ENCODE measurements around the gene KHK.

Gene KHK

GRCh38 chr2:27086724-27087593 is at the start of gene KHK:
TSS of gene KHK (plus strand) at chr2:27086772. CDS start at chr2:27087260, 488 bp downstream.
- no peak for DNase-seq (ENCODE audit: low read depth in 2 of 2)

GRCh38 chr2:27038012-27038411 is 48.6 kb upstream of the KHK start:
- DNase-seq (ENCODE audit: low read depth in 2 of 2): no peak

- no peak for DNase-seq (ENCODE audit: low read depth in 2 of 2)
Measured at GRCh38 chr2:27038631-27039339, 47.8 kb upstream of the KHK start.

GRCh38 chr2:27039426-27039825 is 47.1 kb upstream of the KHK start:
- DNase-seq (ENCODE audit: low read depth in 2 of 2): no peak

- DNase-seq (ENCODE audit: low read depth in 2 of 2): no peak
Measured at GRCh38 chr2:27039871-27040270, 46.7 kb upstream of the KHK start.

GRCh38 chr2:27040282-27040681 is 46.3 kb upstream of the KHK start:
- no peak for DNase-seq (ENCODE audit: low read depth in 2 of 2)

- DNase-seq (ENCODE audit: low read depth in 2 of 2): no peak
Measured at GRCh38 chr2:27041752-27042151, 44.8 kb upstream of the KHK start.

- no peak for DNase-seq (ENCODE audit: low read depth in 2 of 2)
Measured at GRCh38 chr2:27042159-27042661, 44.4 kb upstream of the KHK start.

GRCh38 chr2:27042985-27043634 is 43.5 kb upstream of the KHK start:
- no peak for DNase-seq (ENCODE audit: low read depth in 2 of 2)

GRCh38 chr2:27049422-27050280 is 36.9 kb upstream of the KHK start:
- peak; percentile 52 to 62 for DNase-seq (ENCODE audit: low read depth in 2 of 2)

- peak; percentile 88 to 89 for DNase-seq (ENCODE audit: low read depth in 2 of 2)
Measured at GRCh38 chr2:27050281-27050995, 36.1 kb upstream of the KHK start.

- DNase-seq (ENCODE audit: low read depth in 2 of 2): peak; percentile 87 to 96
Measured at GRCh38 chr2:27050996-27051901, 35.3 kb upstream of the KHK start, which contains the start of gene AGBL5. TSS of gene AGBL5 (plus strand) at chr2:27051668. CDS start at chr2:27052959, 1,291 bp downstream.

GRCh38 chr2:27051902-27052645 is 34.5 kb upstream of the KHK start:
- peak in 1 of 2 donors; percentile 27 for DNase-seq (ENCODE audit: low read depth in 2 of 2)

- DNase-seq (ENCODE audit: low read depth in 2 of 2): no peak
Measured at GRCh38 chr2:27053321-27053720, 33.3 kb upstream of the KHK start.

- no peak for DNase-seq (ENCODE audit: low read depth in 2 of 2)
Measured at GRCh38 chr2:27053776-27054175, 32.8 kb upstream of the KHK start.

- DNase-seq (ENCODE audit: low read depth in 2 of 2): no peak
Measured at GRCh38 chr2:27054721-27055120, 31.9 kb upstream of the KHK start.

GRCh38 chr2:27057184-27057583 is 29.4 kb upstream of the KHK start:
- no peak for DNase-seq (ENCODE audit: low read depth in 2 of 2)

GRCh38 chr2:27058210-27058609 is 28.4 kb upstream of the KHK start:
- DNase-seq (ENCODE audit: low read depth in 2 of 2): no peak
